Esophagus muscularis mucosa (tissue), 4 donors: ENCODE measurements around the gene SORCS2.

Experiments
- EP300 ChIP-seq: sonication (generic); formaldehyde crosslinking; IDR thresholded peaks from one replicate; pipeline ENCODE4 v1.6.1; 2017; ENCODE audit warnings: antibody characterized with exemption
- POLR2A ChIP-seq: fragments of 450-650 bp; IDR thresholded peaks from one replicate; pipeline ENCODE4 v1.6.1; 2017; ENCODE audit warnings: antibody characterized with exemption, moderate library complexity, mild to moderate bottlenecking, low read depth
- POLR2AphosphoS5 ChIP-seq, 2 donors: sonication (generic); formaldehyde crosslinking; IDR thresholded peaks; one replicate each; pipeline ENCODE4 v1.6.1; 2017; ENCODE audit warnings: antibody characterized with exemption in 2 of 2
- TF ChIP-seq, protein P1 (sequence below), 3 experiments: fragments of 200-600 bp in 2 of 3; fragments of 450-650 bp in 1 of 3; sonication (generic) in 2 of 3; IDR thresholded peaks; one replicate each; pipeline ENCODE4 v1.5.1; 2017 to 2019; ENCODE audit warnings: antibody characterized with exemption in 3 of 3, mild to moderate bottlenecking in 2 of 3, moderate library complexity in 1 of 3

DNA sequence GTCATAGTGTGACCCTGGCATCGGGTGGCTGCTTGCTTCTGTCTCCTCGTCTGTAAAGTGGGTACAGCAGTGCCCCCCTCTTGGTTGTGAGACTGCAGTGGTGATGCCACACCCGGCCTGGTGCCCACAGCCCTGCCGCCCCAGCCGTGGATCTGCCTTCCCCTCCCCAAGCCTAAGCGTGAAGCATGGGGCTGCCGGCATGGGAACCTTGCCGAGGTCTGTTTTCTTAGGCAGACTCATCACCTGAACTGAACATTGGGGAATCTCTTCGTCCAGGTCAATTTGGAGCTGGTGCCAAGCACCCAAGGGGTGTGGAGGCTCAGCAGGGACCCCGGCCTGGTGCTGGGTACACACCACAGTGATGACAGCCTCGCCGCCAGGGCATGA is 134.0 kb downstream of the SORCS2 start:
- TF ChIP-seq, protein P1, sequence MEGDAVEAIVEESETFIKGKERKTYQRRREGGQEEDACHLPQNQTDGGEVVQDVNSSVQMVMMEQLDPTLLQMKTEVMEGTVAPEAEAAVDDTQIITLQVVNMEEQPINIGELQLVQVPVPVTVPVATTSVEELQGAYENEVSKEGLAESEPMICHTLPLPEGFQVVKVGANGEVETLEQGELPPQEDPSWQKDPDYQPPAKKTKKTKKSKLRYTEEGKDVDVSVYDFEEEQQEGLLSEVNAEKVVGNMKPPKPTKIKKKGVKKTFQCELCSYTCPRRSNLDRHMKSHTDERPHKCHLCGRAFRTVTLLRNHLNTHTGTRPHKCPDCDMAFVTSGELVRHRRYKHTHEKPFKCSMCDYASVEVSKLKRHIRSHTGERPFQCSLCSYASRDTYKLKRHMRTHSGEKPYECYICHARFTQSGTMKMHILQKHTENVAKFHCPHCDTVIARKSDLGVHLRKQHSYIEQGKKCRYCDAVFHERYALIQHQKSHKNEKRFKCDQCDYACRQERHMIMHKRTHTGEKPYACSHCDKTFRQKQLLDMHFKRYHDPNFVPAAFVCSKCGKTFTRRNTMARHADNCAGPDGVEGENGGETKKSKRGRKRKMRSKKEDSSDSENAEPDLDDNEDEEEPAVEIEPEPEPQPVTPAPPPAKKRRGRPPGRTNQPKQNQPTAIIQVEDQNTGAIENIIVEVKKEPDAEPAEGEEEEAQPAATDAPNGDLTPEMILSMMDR (IDR thresholded peaks at IDR 0.05): no peak
- TF ChIP-seq EP300 (no peak), POLR2AphosphoS5 (IDR thresholded peaks at IDR 0.05) (no peak), POLR2A (no peak)
